SU-DHL-6 (cell line): ENCODE data around the gene AXIN1.

Source experiments
- H2AFZ ChIP-seq: fragments of 200-600 bp; sonication (generic); 2 replicates; pipeline ENCODE4 v1.6.1; 2014; ENCODE audit warnings: low read depth, mild to moderate bottlenecking, moderate library complexity, mixed read lengths, antibody characterized with exemption, low read length; ENCODE audit not compliant: severe bottlenecking
- H3F3A ChIP-seq: fragments of 200-600 bp; shearing (Covaris generic); 2 replicates; pipeline ENCODE4 v1.6.0; 2016; ENCODE audit warnings: antibody characterized with exemption, mild to moderate bottlenecking; ENCODE audit not compliant: insufficient read depth
- H3K27ac ChIP-seq: fragments of 200-600 bp; sonication (generic); 2 replicates; pipeline ENCODE4 v1.5.1; 2016; ENCODE audit warnings: low read depth, mild to moderate bottlenecking, low read length, moderate library complexity, mixed read lengths
- H3K27me3 ChIP-seq: fragments of 200-600 bp; sonication (generic), shearing (Covaris generic); 2 replicates; pipeline ENCODE4 v1.6.0; 2014; ENCODE audit warnings: mild to moderate bottlenecking, low read length
- H3K36me3 ChIP-seq: fragments of 200-600 bp; sonication (generic); 2 replicates; pipeline ENCODE4 v1.6.1; 2014; ENCODE audit warnings: mild to moderate bottlenecking, low read length, mixed read lengths
- H3K4me2 ChIP-seq: fragments of 300-600, 200-600 bp; shearing (Covaris generic), sonication (generic); 2 replicates; pipeline ENCODE4 v1.6.0; 2014; ENCODE audit warnings: low read length, low read depth, mild to moderate bottlenecking; ENCODE audit not compliant: poor library complexity, severe bottlenecking
- H3K4me3 ChIP-seq: fragments of 200-600 bp; sonication (generic); 2 replicates; pipeline ENCODE4 v1.5.1; 2014; ENCODE audit warnings: antibody characterized with exemption, low read length, mild to moderate bottlenecking, mixed read lengths; ENCODE audit not compliant: insufficient read depth, poor library complexity, severe bottlenecking
- H3K79me2 ChIP-seq: fragments of 200-600 bp; sonication (generic); 2 replicates; pipeline ENCODE4 v1.6.1; 2014; ENCODE audit warnings: mild to moderate bottlenecking, low read length, moderate library complexity; ENCODE audit not compliant: insufficient read depth
- H3K9ac ChIP-seq: fragments of 200-600 bp; sonication (generic); 2 replicates; pipeline ENCODE4 v1.7.0; 2014; ENCODE audit warnings: mild to moderate bottlenecking, low read length
- H3K9me2 ChIP-seq: fragments of 200-600 bp; sonication (generic); replicated peaks from 2 replicates; pipeline ENCODE4 v1.6.1; 2014; ENCODE audit warnings: low read length; ENCODE audit not compliant: insufficient read depth
- H3K9me3 ChIP-seq: fragments of 200-600 bp; sonication (generic); 2 replicates; pipeline ENCODE4 v1.6.1; 2014; ENCODE audit warnings: low read length, mixed read lengths; ENCODE audit not compliant: insufficient read depth
- H4K20me1 ChIP-seq: fragments of 200-600 bp; sonication (generic); 2 replicates; pipeline ENCODE4 v1.6.1; 2014; ENCODE audit warnings: low read depth, mild to moderate bottlenecking, antibody characterized with exemption, low read length, moderate library complexity, mixed read lengths
- CTCF ChIP-seq: fragments of 200-600 bp; sonication (generic); IDR thresholded peaks from one replicate; pipeline ENCODE4 v1.5.1; 2017; ENCODE audit warnings: antibody characterized with exemption, mild to moderate bottlenecking, low read length, moderate library complexity; ENCODE audit not compliant: insufficient read depth, poor library complexity, severe bottlenecking
- EZH2phosphoT487 ChIP-seq: fragments of 200-600 bp; sonication (generic), shearing (Covaris generic); conservative IDR thresholded peaks from 2 replicates; pipeline ENCODE4 v1.6.1; 2018; ENCODE audit warnings: mild to moderate bottlenecking, antibody characterized with exemption, low read length, moderate library complexity, mixed read lengths

The AXIN1 gene

GRCh38 chr16:396199-396598 is 43.7 kb upstream of the AXIN1 start:
- H3K9me2 ChIP-seq: no peaks in the 10 kb centered on the region
- TF ChIP-seq EZH2phosphoT487 (no peak), CTCF (no peak)
- H3K79me2 ChIP-seq: no peaks in the 10 kb centered on the region
- peaks cover 13% of the 10 kb centered on the region for H3F3A ChIP-seq
- H4K20me1 ChIP-seq: no peaks in the 10 kb centered on the region
- H3K27ac ChIP-seq: no peak overlapping the region
- H3K36me3 ChIP-seq: no peaks in the 10 kb centered on the region
- no peak overlapping the region for H2AFZ ChIP-seq
- H3K27me3 ChIP-seq: no peaks in the 10 kb centered on the region
- H3K4me3 ChIP-seq: no peak overlapping the region
- no peaks in the 10 kb centered on the region for H3K9me3 ChIP-seq
- H3K9ac ChIP-seq: no peak overlapping the region
- H3K4me2 ChIP-seq: no peak overlapping the region

DNA sequence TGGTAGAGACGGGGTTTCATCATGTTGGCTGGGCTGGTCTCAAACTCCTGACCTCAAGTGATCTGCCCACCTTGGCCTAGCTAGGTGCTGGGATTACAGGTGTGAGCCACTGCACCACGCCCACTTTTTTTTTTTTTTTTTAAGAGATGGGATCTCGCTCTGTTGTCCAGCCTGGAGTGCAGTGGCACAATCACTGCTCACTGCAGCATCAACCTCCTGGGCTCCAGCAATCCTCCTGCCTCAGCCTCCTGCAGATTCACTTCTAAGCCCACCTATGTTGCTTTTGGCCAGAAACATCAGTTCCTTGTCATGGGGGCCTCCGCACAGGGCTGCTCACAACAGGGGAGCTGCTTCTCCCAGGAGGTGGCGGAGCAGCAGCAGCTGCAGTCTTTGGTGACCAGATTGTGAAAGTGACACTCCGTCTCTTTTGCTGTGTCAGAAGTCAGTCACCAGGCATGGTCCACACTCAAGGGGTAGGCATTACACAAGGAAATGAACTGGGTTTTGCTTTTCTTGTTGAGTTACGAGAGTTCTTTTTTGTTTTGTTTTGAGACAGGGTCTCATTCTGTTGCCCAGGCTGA is 40.0 kb upstream of the AXIN1 start:
- no peak overlapping the region for H3K9ac ChIP-seq
- H3K4me2 ChIP-seq: no peak overlapping the region

GRCh38 chr16:391885-392335 is 39.4 kb upstream of the AXIN1 start:
- Histone ChIP-seq H2AFZ (no peak overlapping the region), H3K36me3 (no peaks in the 10 kb centered on the region), H3K9me3 (no peaks in the 10 kb centered on the region), H3K9ac (no peak overlapping the region), H3K27ac (no peak overlapping the region), H3K4me3 (no peak overlapping the region), H3K4me2 (no peak overlapping the region), H3F3A (peaks cover 8% of the 10 kb centered on the region), H3K79me2 (no peaks in the 10 kb centered on the region), H4K20me1 (no peaks in the 10 kb centered on the region), H3K27me3 (no peaks in the 10 kb centered on the region), H3K9me2 (no peaks in the 10 kb centered on the region)
- TF ChIP-seq CTCF (peak; percentile 65), EZH2phosphoT487 (no peak)

More for the DNA sequence above, 40.0 kb upstream of the AXIN1 start:
- H3K27ac ChIP-seq: no peak overlapping the region
- H3F3A ChIP-seq: peaks cover 8% of the 10 kb centered on the region; the same call in 1 of the 2 replicates
- H3K36me3 ChIP-seq: no peaks in the 10 kb centered on the region
- no peaks in the 10 kb centered on the region for H3K79me2 ChIP-seq
- no peaks in the 10 kb centered on the region for H3K9me2 ChIP-seq
- no peaks in the 10 kb centered on the region for H3K27me3 ChIP-seq
- no peak overlapping the region for H2AFZ ChIP-seq
- no peak overlapping the region for H3K4me3 ChIP-seq
- H4K20me1 ChIP-seq: no peaks in the 10 kb centered on the region
- no peaks in the 10 kb centered on the region for H3K9me3 ChIP-seq
- TF ChIP-seq EZH2phosphoT487: no peak
- no peak for TF ChIP-seq CTCF
